ENCODE data around the gene WDR86.

WDR86 gene

DNA sequence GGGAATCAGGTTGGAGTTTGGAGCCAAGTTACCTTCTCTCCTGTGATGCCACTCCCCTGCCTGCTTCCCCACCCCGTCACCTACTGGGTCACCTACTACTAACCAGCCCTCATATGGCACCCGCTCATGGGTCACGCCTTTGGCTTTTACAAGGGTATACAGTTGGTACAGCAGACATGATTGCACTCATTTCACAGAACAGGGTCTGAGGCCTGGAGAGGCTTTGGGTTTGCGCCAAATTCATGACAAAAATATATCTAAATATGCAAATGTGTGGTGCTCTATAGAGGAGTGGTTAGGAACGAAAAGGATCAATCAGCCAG lies 19.4 kb upstream of the WDR86 start:
- Histone ChIP-seq H3K4me3 (ENCODE audit: low read length) (no peak overlapping the region), H3K4me2 (ENCODE audit: low read length) (0 out of 2 replicates have a peak overlapping the region, but pooled peaks have one; percentile 7), H3K36me3 (ENCODE audit: control insufficient read depth, low read length) (no peaks in the 10 kb centered on the region), H3K27me3 (ENCODE audit: control insufficient read depth, low read length) (peaks cover 3% of the 10 kb centered on the region; the same call in 1 of the 2 replicates), H3K9me3 (ENCODE audit: control insufficient read depth, insufficient read depth, low read length) (no peaks in the 10 kb centered on the region), H3K27ac (ENCODE audit: low read depth, low read length) (no peak overlapping the region), H4K20me1 (ENCODE audit: control insufficient read depth, insufficient read depth, low read depth, low read length) (no peaks in the 10 kb centered on the region), H3K9me2 (replicated peaks; ENCODE audit: control insufficient read depth, low read length) (no peaks in the 10 kb centered on the region), H3F3A (ENCODE audit: control insufficient read depth, insufficient read depth) (no peaks in the 10 kb centered on the region), H3K4me1 (ENCODE audit: control insufficient read depth, low read length) (peaks cover 23% of the 10 kb centered on the region), H3K79me2 (ENCODE audit: control insufficient read depth, low read length) (no peaks in the 10 kb centered on the region)
- TF ChIP-seq CTCF (IDR thresholded peaks at IDR 0.05; ENCODE audit: low read depth, low read length, poor library complexity, severe bottlenecking): no peak
- TF ChIP-seq EZH2phosphoT487 (IDR thresholded peaks at IDR 0.05; ENCODE audit: borderline replicate concordance, low read length): no peak

DNA sequence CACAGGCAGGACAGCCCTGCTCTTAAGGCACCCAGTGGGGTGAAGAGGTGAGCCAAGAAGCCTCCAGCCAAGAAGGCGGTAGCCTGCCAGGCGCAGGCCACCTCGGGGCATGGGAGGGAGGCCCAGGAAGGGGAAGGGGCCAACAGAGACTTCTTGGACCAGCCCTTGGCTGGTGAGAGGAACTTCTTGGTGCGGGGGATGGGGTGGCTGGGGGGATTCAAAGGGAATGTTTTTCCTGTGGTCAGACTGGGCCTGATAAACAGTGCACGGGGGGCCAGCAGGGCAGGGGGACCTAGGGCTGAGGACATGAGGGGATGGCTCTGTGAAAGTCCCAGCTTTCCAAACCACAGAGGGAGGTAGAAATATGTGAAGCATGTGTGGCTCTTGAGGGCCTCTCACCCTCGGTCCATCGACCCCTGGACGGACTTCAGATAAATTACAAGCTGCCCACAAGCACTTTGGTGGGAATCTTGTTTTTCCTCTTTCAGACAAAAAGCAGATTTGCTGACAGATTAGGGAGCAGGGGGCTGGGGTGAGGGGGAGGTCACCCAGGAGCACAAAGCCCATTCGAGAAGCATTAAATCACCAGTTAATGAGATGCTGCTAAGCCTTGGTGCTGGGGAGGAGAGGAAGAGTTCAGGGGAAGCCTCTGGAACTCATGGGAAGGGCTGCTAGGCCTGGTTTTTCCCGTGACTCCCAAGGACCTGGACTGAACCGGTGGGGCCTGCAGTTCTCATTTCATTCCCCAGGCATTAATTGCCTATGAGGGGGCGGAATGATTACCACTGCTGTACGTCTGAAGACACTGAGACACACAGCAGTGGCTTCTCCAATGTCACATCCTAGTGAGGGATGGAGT lies 18.8 kb upstream of the WDR86 start:
- no peaks in the 10 kb centered on the region for H3K9me3 ChIP-seq (ENCODE audit: control insufficient read depth, insufficient read depth, low read length)
- H3K4me1 ChIP-seq (ENCODE audit: control insufficient read depth, low read length): peaks cover 23% of the 10 kb centered on the region
- H3K4me3 ChIP-seq (ENCODE audit: low read length): no peak overlapping the region
- no peak overlapping the region for H3K27ac ChIP-seq (ENCODE audit: low read depth, low read length)
- no peak overlapping the region for H3K4me2 ChIP-seq (ENCODE audit: low read length)
- no peaks in the 10 kb centered on the region for H3K36me3 ChIP-seq (ENCODE audit: control insufficient read depth, low read length)
- TF ChIP-seq EZH2phosphoT487 (IDR thresholded peaks at IDR 0.05; ENCODE audit: borderline replicate concordance, low read length) (no peak), CTCF (IDR thresholded peaks at IDR 0.05; ENCODE audit: low read depth, low read length, poor library complexity, severe bottlenecking) (no peak)
- peaks cover 4% of the 10 kb centered on the region; the same call in 1 of the 2 replicates for H3K27me3 ChIP-seq (ENCODE audit: control insufficient read depth, low read length)
- H3K79me2 ChIP-seq (ENCODE audit: control insufficient read depth, low read length): no peaks in the 10 kb centered on the region
- no peaks in the 10 kb centered on the region for H3K9me2 ChIP-seq (replicated peaks; ENCODE audit: control insufficient read depth, low read length)
- H3F3A ChIP-seq (ENCODE audit: control insufficient read depth, insufficient read depth): no peaks in the 10 kb centered on the region
- no peaks in the 10 kb centered on the region for H4K20me1 ChIP-seq (ENCODE audit: control insufficient read depth, insufficient read depth, low read depth, low read length)

GRCh38 chr7:151427705-151428377 lies 18.0 kb upstream of the WDR86 start:
- H3K4me2 ChIP-seq (ENCODE audit: low read length): no peak overlapping the region
- H3F3A ChIP-seq (ENCODE audit: control insufficient read depth, insufficient read depth): no peaks in the 10 kb centered on the region
- no peaks in the 10 kb centered on the region for H4K20me1 ChIP-seq (ENCODE audit: control insufficient read depth, insufficient read depth, low read depth, low read length)
- no peaks in the 10 kb centered on the region for H3K9me3 ChIP-seq (ENCODE audit: control insufficient read depth, insufficient read depth, low read length)
- H3K4me1 ChIP-seq (ENCODE audit: control insufficient read depth, low read length): peaks cover 18% of the 10 kb centered on the region
- H3K4me3 ChIP-seq (ENCODE audit: low read length): no peak overlapping the region
- H3K27ac ChIP-seq (ENCODE audit: low read depth, low read length): no peak overlapping the region
- H3K9me2 ChIP-seq (replicated peaks; ENCODE audit: control insufficient read depth, low read length): no peaks in the 10 kb centered on the region
- peaks cover 4% of the 10 kb centered on the region; the same call in 1 of the 2 replicates for H3K27me3 ChIP-seq (ENCODE audit: control insufficient read depth, low read length)
- no peaks in the 10 kb centered on the region for H3K36me3 ChIP-seq (ENCODE audit: control insufficient read depth, low read length)
- H3K79me2 ChIP-seq (ENCODE audit: control insufficient read depth, low read length): no peaks in the 10 kb centered on the region
- TF ChIP-seq EZH2phosphoT487 (IDR thresholded peaks at IDR 0.05; ENCODE audit: borderline replicate concordance, low read length) (no peak), CTCF (IDR thresholded peaks at IDR 0.05; ENCODE audit: low read depth, low read length, poor library complexity, severe bottlenecking) (no peak)

Data from DOHH2 (cell line).